Gastrocnemius medialis (tissue), 4 donors: ENCODE measurements around the gene ATF6. TPM values are rescaled to one million over a fixed set of nuclear protein-coding genes. Genes with fewer than 3 reads are reported as not detected.

ENCODE experiments used
- ATAC-seq, 2 donors: fragments of 150-250 bp; one replicate each; pipeline ENCODE4 v1.9.1; 2016
- DNase-seq, 2 donors: peaks; one replicate each; pipeline ENCODE4 v3.0.0-alpha.2; 2019
- H3K27ac ChIP-seq, 4 donors: fragments of 200-600 bp; sonication (generic); 1 replicate in 1 of 4; 2 replicates in 3 of 4; pipeline ENCODE4 v1.5.1; 2016 to 2018; ENCODE audit warnings: mild to moderate bottlenecking in 2 of 4, moderate library complexity in 1 of 4
- H3K27me3 ChIP-seq, 3 donors: fragments of 200-600 bp; sonication (generic) in 2 of 3; 1 replicate in 1 of 3; 2 replicates in 2 of 3; pipeline versions ENCODE4 v1.5.1 to v1.6.0; 2016 to 2019; ENCODE audit warnings: mild to moderate bottlenecking in 1 of 3, moderate library complexity in 1 of 3
- H3K36me3 ChIP-seq, 2 donors: fragments of 200-600 bp; sonication (generic) in 1 of 2; one replicate each; pipeline ENCODE4 v1.5.1; 2017 to 2018
- H3K4me1 ChIP-seq, 2 donors: fragments of 200-600 bp; sonication (generic) in 1 of 2; one replicate each; pipeline ENCODE4 v1.5.1; 2016 to 2017; ENCODE audit warnings: mild to moderate bottlenecking in 2 of 2
- H3K4me3 ChIP-seq, 4 donors: fragments of 200-600 bp; sonication (generic) in 3 of 4; 1 replicate in 1 of 4; 2 replicates in 3 of 4; pipeline ENCODE4 v1.5.1; 2016 to 2019; ENCODE audit warnings: mild to moderate bottlenecking in 2 of 4
- H3K9me3 ChIP-seq, 3 donors: fragments of 200-600 bp; sonication (generic) in 2 of 3; 1 replicate in 1 of 3; 2 replicates in 2 of 3; pipeline ENCODE4 v1.5.1; 2016 to 2019
- CTCF ChIP-seq, 5 experiments: fragments of 450-650 bp in 3 of 5; fragments of 200-600 bp in 2 of 5; sonication (generic) in 2 of 5; IDR thresholded peaks in 4 of 5; conservative IDR thresholded peaks in 1 of 5; 1 replicate in 4 of 5; 2 replicates in 1 of 5; pipeline ENCODE4 v1.5.1; 2016 to 2019; ENCODE audit warnings: antibody characterized with exemption in 5 of 5, mild to moderate bottlenecking in 3 of 5, moderate library complexity in 3 of 5
- POLR2A ChIP-seq, 2 donors: fragments of 450-650 bp; IDR thresholded peaks; one replicate each; pipeline ENCODE4 v1.6.1; 2017; ENCODE audit warnings: antibody characterized with exemption in 2 of 2, mild to moderate bottlenecking in 2 of 2, moderate library complexity in 2 of 2
- in situ Hi-C, 4 donors: fragments of 200-750 bp; cut with MboI; loops; one replicate each; pipeline versions ENCODE4 v1.15.0 to v1.8.0; 2017; ENCODE audit warnings: low sequenced_read_pairs in 4 of 4
- intact Hi-C: fragments of 100-400 bp; cut with DNase I; formaldehyde crosslinking; loops from one replicate; pipeline ENCODE4 v1.15.1; 2023; ENCODE audit warnings: low total_unique reads
- total RNA-seq, 4 donors: library from RNA; depleted of rRNA; stranded (reverse); fragments of >200 nt; gene quantifications; one replicate each; pipeline versions ENCODE4 v1.1.0 to v1.2.3, GENCODE V29; 2016

ATF6 gene
- total RNA-seq, 4 donors from 2014 or later = 15.3 to 20.1 (median 18.3) TPM

DNA sequence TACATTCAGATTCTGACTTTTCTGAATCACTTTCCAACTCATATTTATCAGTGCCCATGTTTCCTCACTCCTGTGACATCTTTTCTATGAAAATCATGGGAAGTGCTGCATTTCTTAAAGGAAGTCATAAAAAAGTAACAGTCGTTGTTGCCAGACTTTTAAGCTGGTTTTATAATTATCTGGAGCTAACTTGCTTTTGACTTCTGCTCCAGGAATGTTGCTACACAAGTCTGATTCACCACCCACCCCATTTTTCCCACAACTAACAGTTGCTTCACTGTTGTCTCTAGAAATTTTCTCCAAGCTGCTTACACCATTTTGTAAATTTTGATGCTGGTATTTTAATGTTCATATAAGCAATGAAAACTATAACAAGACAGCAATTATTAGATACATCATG is 32.6 kb upstream of the ATF6 start:
- Histone ChIP-seq H3K27ac (no peak overlapping the region), H3K27me3 (peaks cover 0 to 3% (median 0%) of the 10 kb centered on the region in 3 donors), H3K4me1 (peaks cover 0 to 3% of the 10 kb centered on the region in 2 donors), H3K36me3 (no peaks in the 10 kb centered on the region), H3K4me3 (no peak overlapping the region), H3K9me3 (no peaks in the 10 kb centered on the region)
- intact Hi-C loops (no loop called here), in situ Hi-C loops (loop anchor here in 3 of 4 donors (10.0 to 25.0 kb wide), 3 partner anchors 121 to 521 kb away; partner anchors contain the start of genes APOA2 (in 2 of the 3), FCER1G (in 2 of the 3) and NDUFS2 (in 2 of the 3))
- DNase-seq (no peak), ATAC-seq (no peak)
- TF ChIP-seq POLR2A (IDR thresholded peaks at IDR 0.05) (no peak), CTCF (IDR thresholded peaks at IDR 0.05 in 4 of 5, conservative IDR thresholded peaks at IDR 0.05 in 1 of 5) (no peak)

GRCh38 chr1:161735837-161736236 is 30.3 kb upstream of the ATF6 start:
- Histone ChIP-seq H3K4me3 (no peak overlapping the region), H3K4me1 (peaks cover 0 to 3% of the 10 kb centered on the region in 2 donors), H3K27me3 (peaks cover 0 to 3% (median 0%) of the 10 kb centered on the region in 3 donors), H3K9me3 (no peaks in the 10 kb centered on the region), H3K27ac (no peak overlapping the region), H3K36me3 (no peaks in the 10 kb centered on the region)
- DNase-seq (no peak), ATAC-seq (no peak)
- intact Hi-C loops = no loop called here
- in situ Hi-C loops = loop anchor here in 3 of 4 donors (10.0 to 25.0 kb wide), 3 partner anchors 124 to 524 kb away; partner anchors contain the start of genes APOA2 (in 2 of the 3), FCER1G (in 2 of the 3) and NDUFS2 (in 2 of the 3)
- TF ChIP-seq CTCF (IDR thresholded peaks at IDR 0.05 in 4 of 5, conservative IDR thresholded peaks at IDR 0.05 in 1 of 5) (no peak), POLR2A (IDR thresholded peaks at IDR 0.05) (no peak)

DNA sequence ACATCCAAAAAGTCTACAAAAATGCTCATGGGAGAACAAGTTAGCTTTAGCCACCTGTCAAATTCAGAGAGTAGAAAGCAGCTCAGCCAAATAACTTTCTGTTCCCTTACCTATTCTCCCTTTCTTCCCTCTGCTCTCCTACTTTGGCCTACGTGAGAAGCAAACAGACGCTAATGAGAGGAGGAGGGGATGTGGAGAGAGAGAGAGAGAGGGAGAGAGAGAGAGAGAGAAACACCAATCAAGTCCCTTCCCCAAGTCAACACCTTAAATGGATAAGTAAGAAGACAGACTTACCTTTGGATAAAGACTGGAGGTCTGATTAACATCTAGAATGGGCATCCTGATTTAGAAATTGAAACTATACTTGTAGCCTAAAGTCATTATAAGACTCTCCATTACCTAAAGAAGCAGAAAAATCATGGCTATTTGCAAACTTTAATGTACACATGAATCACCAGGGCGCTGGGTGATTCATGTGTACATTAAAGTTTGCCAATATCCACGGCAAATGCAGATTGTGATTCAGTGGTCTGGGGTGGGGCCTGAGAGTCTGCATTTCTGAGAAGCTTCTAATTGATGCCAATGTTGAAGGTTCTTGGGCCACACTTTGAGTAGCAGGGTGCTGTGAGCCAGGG is 29.7 kb upstream of the ATF6 start:
- H3K4me1 ChIP-seq = peaks cover 0 to 3% of the 10 kb centered on the region in 2 donors
- no peak overlapping the region for H3K27ac ChIP-seq
- no peak for DNase-seq
- H3K36me3 ChIP-seq = no peaks in the 10 kb centered on the region
- TF ChIP-seq CTCF (IDR thresholded peaks at IDR 0.05 in 4 of 5, conservative IDR thresholded peaks at IDR 0.05 in 1 of 5) (no peak), POLR2A (IDR thresholded peaks at IDR 0.05) (no peak)
- no peak for ATAC-seq
- no peak overlapping the region for H3K4me3 ChIP-seq
- intact Hi-C loops = no loop called here
- in situ Hi-C loops = loop anchor here in 3 of 4 donors (10.0 to 25.0 kb wide), 3 partner anchors 124 to 524 kb away; partner anchors contain the start of genes APOA2 (in 2 of the 3), FCER1G (in 2 of the 3) and NDUFS2 (in 2 of the 3)
- H3K9me3 ChIP-seq = no peaks in the 10 kb centered on the region
- H3K27me3 ChIP-seq = peaks cover 0 to 3% (median 0%) of the 10 kb centered on the region in 3 donors

- no peak for TF ChIP-seq POLR2A (IDR thresholded peaks at IDR 0.05)
- TF ChIP-seq CTCF (IDR thresholded peaks at IDR 0.05 in 4 of 5, conservative IDR thresholded peaks at IDR 0.05 in 1 of 5) = no peak
- intact Hi-C loops (no loop called here), in situ Hi-C loops (loop anchor here in 3 of 4 donors (10.0 to 25.0 kb wide), 3 partner anchors 125 to 525 kb away; partner anchors contain the start of genes APOA2 (in 2 of the 3), FCER1G (in 2 of the 3) and NDUFS2 (in 2 of the 3))
- no peak overlapping the region for H3K4me3 ChIP-seq
- H3K27me3 ChIP-seq = no peaks in the 10 kb centered on the region
- H3K36me3 ChIP-seq = no peaks in the 10 kb centered on the region
- no peak overlapping the region for H3K27ac ChIP-seq
- no peaks in the 10 kb centered on the region for H3K9me3 ChIP-seq
- ATAC-seq (no peak), DNase-seq (no peak)
- peaks cover 0 to 3% of the 10 kb centered on the region in 2 donors for H3K4me1 ChIP-seq
These were observed 28.5 kb upstream of the ATF6 start for GRCh38 chr1:161737625-161738024.
